ENCODE results near the gene SEC14L1.

The SEC14L1 gene

GRCh38 chr17:77163001-77163400 is 22.2 kb downstream of the SEC14L1 start:
- no peaks in the 10 kb centered on the region for H3K36me3 ChIP-seq (ENCODE audit: control insufficient read depth, insufficient read depth, low read length)
- no peak overlapping the region for H3K9ac ChIP-seq
- peaks cover 19% of the 10 kb centered on the region for H3K79me2 ChIP-seq
- no peak for TF ChIP-seq CTCF (IDR thresholded peaks at IDR 0.05)
- peak overlapping the region; percentile 74 for H2AFZ ChIP-seq
- no peaks in the 10 kb centered on the region for H3K27me3 ChIP-seq (ENCODE audit: control insufficient read depth, insufficient read depth, low read length)
- H3K9me3 ChIP-seq (ENCODE audit: control insufficient read depth, low read length): no peaks in the 10 kb centered on the region
- peaks cover 43% of the 10 kb centered on the region for H3K4me1 ChIP-seq
- no peak overlapping the region for H3K4me3 ChIP-seq (ENCODE audit: low read depth, low read length)
- H3K27ac ChIP-seq: peak overlapping the region; percentile 83
- H3K4me2 ChIP-seq (ENCODE audit: low read length): peak overlapping the region; percentile 5

- TF ChIP-seq CTCF (IDR thresholded peaks at IDR 0.05): no peak
- Histone ChIP-seq H3K9ac (no peak overlapping the region), H3K9me3 (ENCODE audit: control insufficient read depth, low read length) (no peaks in the 10 kb centered on the region), H3K4me3 (ENCODE audit: low read depth, low read length) (no peak overlapping the region), H3K4me1 (peaks cover 43% of the 10 kb centered on the region), H3K36me3 (ENCODE audit: control insufficient read depth, insufficient read depth, low read length) (no peaks in the 10 kb centered on the region), H3K27ac (peak overlapping the region; percentile 83), H2AFZ (peak overlapping the region; percentile 74), H3K27me3 (ENCODE audit: control insufficient read depth, insufficient read depth, low read length) (no peaks in the 10 kb centered on the region), H3K79me2 (peaks cover 26% of the 10 kb centered on the region), H3K4me2 (ENCODE audit: low read length) (peak overlapping the region; percentile 5)
Observed at GRCh38 chr17:77163511-77164280, 22.9 kb downstream of the SEC14L1 start.

- Histone ChIP-seq H3K4me1 (peaks cover 42% of the 10 kb centered on the region), H2AFZ (peak overlapping the region; percentile 74), H3K9me3 (ENCODE audit: control insufficient read depth, low read length) (no peaks in the 10 kb centered on the region), H3K27me3 (ENCODE audit: control insufficient read depth, insufficient read depth, low read length) (no peaks in the 10 kb centered on the region), H3K79me2 (peaks cover 34% of the 10 kb centered on the region), H3K9ac (no peak overlapping the region), H3K36me3 (ENCODE audit: control insufficient read depth, insufficient read depth, low read length) (no peaks in the 10 kb centered on the region), H3K4me2 (ENCODE audit: low read length) (peak overlapping the region; percentile 20), H3K4me3 (ENCODE audit: low read depth, low read length) (no peak overlapping the region), H3K27ac (peak overlapping the region; percentile 83)
- no peak for TF ChIP-seq CTCF (IDR thresholded peaks at IDR 0.05)
Observed at GRCh38 chr17:77164483-77165091, 23.8 kb downstream of the SEC14L1 start.

- H3K4me2 ChIP-seq (ENCODE audit: low read length): no peak overlapping the region
- H3K27ac ChIP-seq: peak overlapping the region; percentile 83
- H3K4me1 ChIP-seq: peaks cover 32% of the 10 kb centered on the region
Observed at GRCh38 chr17:77165577-77165976, 24.8 kb downstream of the SEC14L1 start.

More at GRCh38 chr17:77165577-77165976, 24.8 kb downstream of the SEC14L1 start:
- Histone ChIP-seq H2AFZ (no peak overlapping the region), H3K36me3 (ENCODE audit: control insufficient read depth, insufficient read depth, low read length) (no peaks in the 10 kb centered on the region), H3K9me3 (ENCODE audit: control insufficient read depth, low read length) (no peaks in the 10 kb centered on the region), H3K79me2 (peaks cover 43% of the 10 kb centered on the region), H3K4me3 (ENCODE audit: low read depth, low read length) (no peak overlapping the region), H3K9ac (no peak overlapping the region), H3K27me3 (ENCODE audit: control insufficient read depth, insufficient read depth, low read length) (no peaks in the 10 kb centered on the region)
- TF ChIP-seq CTCF (IDR thresholded peaks at IDR 0.05): no peak

Measured in parathyroid adenoma (tissue), 2 donors.